Naive thymus-derived CD4-positive, alpha-beta T cell (primary cell): ENCODE data around the gene CPPED1. TPM values are rescaled to one million over a fixed set of nuclear protein-coding genes. Genes with fewer than 3 reads are reported as not detected.
"Not testable (repeated sequence)": the region's sequence is repeated elsewhere in the genome, so short reads cannot be mapped to it uniquely, and the experiment has no call there.

Experiments used
- ATAC-seq: fragments of 150-1000 bp; cut with Tn5 transposase; 2 replicates; pipeline ENCODE4 v1.10.0; 2021; ENCODE audit warnings: mild to moderate bottlenecking, moderate library complexity
- CTCF ChIA-PET: fragments of 350-600 bp; sonication (Branson Sonifier 250); formaldehyde crosslinking; loops from one replicate; lab custom pipeline; 2021; ENCODE audit warnings: antibody characterized with exemption; lab: Charles Lee
- POLR2A ChIA-PET: fragments of 350-600 bp; sonication (Branson Sonifier 250); formaldehyde crosslinking; loops from one replicate; lab custom pipeline; 2021; ENCODE audit warnings: antibody characterized with exemption, inconsistent platforms; lab: Charles Lee
- DNase-seq, 9 donors: peaks; one replicate each; pipeline versions ENCODE4 v3.0.0 to v3.0.0-alpha.2; 2020 to 2022; ENCODE audit warnings: mixed read lengths in 1 of 9
- H3K27ac ChIP-seq: one replicate; pipeline ENCODE4 v1.7.0; 2013; ENCODE audit warnings: mild to moderate bottlenecking, low read depth, low read length, moderate library complexity
- H3K27me3 ChIP-seq, 2 donors: one replicate each; pipeline ENCODE4 v1.7.0; 2013; ENCODE audit warnings: low read length in 2 of 2, mild to moderate bottlenecking in 2 of 2, moderate library complexity in 2 of 2; ENCODE audit not compliant: control insufficient read depth in 2 of 2, insufficient read depth in 2 of 2
- H3K36me3 ChIP-seq, 3 experiments: 1 replicate in 2 of 3; 2 replicates in 1 of 3; pipeline ENCODE4 v1.7.0; 2013; ENCODE audit warnings: low read length in 3 of 3, mild to moderate bottlenecking in 3 of 3, moderate library complexity in 1 of 3; ENCODE audit not compliant: insufficient read depth in 3 of 3, control insufficient read depth in 2 of 3
- H3K4me1 ChIP-seq, 2 donors: one replicate each; pipeline ENCODE4 v1.7.0; 2013; ENCODE audit warnings: low read length in 2 of 2, mild to moderate bottlenecking in 2 of 2, moderate library complexity in 1 of 2; ENCODE audit not compliant: control insufficient read depth in 2 of 2, insufficient read depth in 2 of 2
- H3K4me3 ChIP-seq: 2 replicates; pipeline ENCODE4 v1.7.0; 2013; ENCODE audit warnings: mild to moderate bottlenecking, low read length
- H3K9me3 ChIP-seq, 3 experiments: 1 replicate in 2 of 3; 2 replicates in 1 of 3; pipeline ENCODE4 v1.7.0; 2013; ENCODE audit warnings: low read length in 3 of 3; ENCODE audit not compliant: control insufficient read depth in 2 of 3
- H3K27ac Mint-ChIP-seq, 9 donors: one replicate each; pipeline ENCODE4 v1.8.0; 2020 to 2022; ENCODE audit warnings: mixed read lengths in 9 of 9, mild to moderate bottlenecking in 8 of 9, moderate library complexity in 5 of 9, inconsistent platforms in 2 of 9
- H3K27me3 Mint-ChIP-seq, 5 donors: one replicate each; pipeline ENCODE4 v1.8.0; 2021 to 2022; ENCODE audit warnings: mixed read lengths in 5 of 5, mild to moderate bottlenecking in 1 of 5
- H3K36me3 Mint-ChIP-seq, 5 donors: one replicate each; pipeline ENCODE4 v1.8.0; 2020 to 2022; ENCODE audit warnings: mixed read lengths in 5 of 5, mild to moderate bottlenecking in 3 of 5, inconsistent platforms in 1 of 5
- H3K4me1 Mint-ChIP-seq, 7 donors: one replicate each; pipeline ENCODE4 v1.8.0; 2020 to 2022; ENCODE audit warnings: mixed read lengths in 7 of 7, mild to moderate bottlenecking in 3 of 7, inconsistent platforms in 1 of 7
- H3K4me3 Mint-ChIP-seq, 10 donors: one replicate each; pipeline ENCODE4 v1.8.0; 2020 to 2022; ENCODE audit warnings: mild to moderate bottlenecking in 10 of 10, mixed read lengths in 10 of 10, moderate library complexity in 6 of 10, inconsistent platforms in 2 of 10
- H3K9me3 Mint-ChIP-seq, 11 donors: one replicate each; pipeline ENCODE4 v1.8.0; 2020 to 2022; ENCODE audit warnings: mixed read lengths in 11 of 11, mild to moderate bottlenecking in 4 of 11, inconsistent platforms in 1 of 11, moderate library complexity in 1 of 11
- intact Hi-C, 2 donors: fragments of 100-400 bp; cut with micrococcal nuclease; formaldehyde crosslinking; loops; one replicate each; pipeline ENCODE4 v1.15.1; 2023
- polyA plus RNA-seq, 2 donors: library from polyadenylated mRNA; unstranded; fragments of 300-500 nt; fragmentation: Illumina TruSeq; gene quantifications; one replicate each; pipeline ENCODE4 v1.2.3, GENCODE V29; 2021
- total RNA-seq, 6 experiments: library from RNA in 5 of 6; stranded (reverse) in 5 of 6; gene quantifications; 1 replicate in 5 of 6; 2 replicates in 1 of 6; pipeline ENCODE4 v1.2.3 and lab custom pipeline; 2021 to 2026

Gene CPPED1
- total and polyA plus RNA-seq, 7 experiments from 2014 or later, result 2.4 to 56.5 (median 3.8) TPM

DNA sequence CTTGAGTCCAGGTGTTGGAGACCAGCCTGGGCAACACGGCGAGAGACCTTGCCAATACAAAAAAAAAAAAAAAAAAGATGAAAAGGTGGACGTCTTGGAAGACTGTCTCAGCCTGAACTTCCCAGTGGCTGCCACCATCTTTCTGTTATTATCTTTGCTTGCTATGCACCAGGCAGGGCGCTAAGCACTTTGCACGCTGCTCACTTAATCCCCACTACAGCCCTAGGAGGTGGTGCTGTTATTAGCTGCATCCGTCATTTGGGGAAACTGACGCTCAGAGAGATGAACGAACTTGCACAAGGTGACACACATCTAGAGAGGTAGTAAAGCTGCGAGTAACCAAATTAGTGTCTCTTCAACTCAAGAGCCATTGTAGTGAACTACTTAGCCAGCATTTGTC is 708 bp upstream of the CPPED1 start:
- Histone ChIP-seq H3K27ac (no peak overlapping the region), H3K27me3 (no peaks in the 10 kb centered on the region), H3K4me3 (peak overlapping the region; percentile 76), H3K9me3 (no peaks in the 10 kb centered on the region), H3K36me3 (no peaks in the 10 kb centered on the region), H3K4me1 (peaks cover 3 to 9% of the 10 kb centered on the region in 2 donors)
- ChIA-PET POLR2A (interaction anchor here (0.9 to 1.6 kb wide), 2 partner anchors 9 to 346 kb away, joined by 5 to 14 read pairs; no protein-coding TSS in a partner anchor), CTCF (no interaction called here)
- intact Hi-C loops, result loop anchor here (5.0 kb wide), 9 partner anchors 52 to 1862 kb away; partner anchors contain the start of genes CLEC16A (in 1 of the 2), DEXI (in 1 of the 2), GSPT1 (in 1 of the 2) and SOCS1 (in 1 of the 2)
- ATAC-seq, result no peak
- peaks cover 9 to 37% (median 22%) of the 10 kb centered on the region in 7 donors for H3K4me1 Mint-ChIP-seq
- peaks cover 0 to 6% (median 0%) of the 10 kb centered on the region in 11 donors for H3K9me3 Mint-ChIP-seq
- H3K27ac Mint-ChIP-seq, result peak overlapping the region in 3 of 9 donors; percentile 49 to 92 (median 65)
- peaks cover 0 to 15% (median 7%) of the 10 kb centered on the region in 5 donors for H3K36me3 Mint-ChIP-seq
- H3K4me3 Mint-ChIP-seq, result peak overlapping the region; percentile 72 to 92 (median 88)
- DNase-seq, result no peak
- H3K27me3 Mint-ChIP-seq, result peaks cover 0 to 11% (median 0%) of the 10 kb centered on the region in 5 donors

DNA sequence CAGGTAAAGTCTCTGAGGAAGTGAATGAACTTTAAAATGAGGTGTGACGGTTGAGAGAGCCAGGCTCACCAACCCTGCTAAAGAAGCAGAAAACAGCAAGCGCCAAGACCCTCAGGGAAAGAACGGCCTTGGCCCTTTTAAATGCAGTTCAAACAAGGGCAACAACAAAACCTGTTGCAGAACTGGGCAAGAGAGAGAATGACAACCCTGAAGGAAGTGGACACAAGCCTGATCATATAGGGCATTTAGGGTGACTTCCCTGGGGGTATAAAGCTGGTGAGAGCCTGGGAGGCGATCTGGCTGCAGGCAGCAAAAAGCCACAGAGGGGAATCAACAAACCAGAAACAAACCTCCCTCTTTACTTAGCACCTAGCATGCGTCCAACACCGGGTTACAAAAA is 1.0 kb downstream of the CPPED1 start:
- Histone ChIP-seq H3K9me3 (no peaks in the 10 kb centered on the region), H3K36me3 (no peaks in the 10 kb centered on the region), H3K27me3 (no peaks in the 10 kb centered on the region), H3K4me1 (peaks cover 3 to 9% of the 10 kb centered on the region in 2 donors), H3K27ac (no peak overlapping the region), H3K4me3 (peak overlapping the region; percentile 76)
- DNase-seq (no peak), ATAC-seq (no peak)
- H3K4me1 Mint-ChIP-seq, result peaks cover 9 to 37% (median 22%) of the 10 kb centered on the region in 7 donors
- peak overlapping the region; percentile 86 to 96 (median 90) for H3K4me3 Mint-ChIP-seq
- intact Hi-C loops, result loop anchor here (1.0 to 5.0 kb wide), 10 partner anchors 50 to 1860 kb away; partner anchors contain the start of genes CLEC16A (in 1 of the 2), DEXI (in 1 of the 2), GSPT1 (in 1 of the 2) and SOCS1 (in 1 of the 2)
- CTCF ChIA-PET, result no interaction called here
- H3K27ac Mint-ChIP-seq, result peak overlapping the region; percentile 12 to 92 (median 91)
- peaks cover 0 to 4% (median 0%) of the 10 kb centered on the region in 11 donors for H3K9me3 Mint-ChIP-seq
- H3K36me3 Mint-ChIP-seq, result peaks cover 0 to 15% (median 7%) of the 10 kb centered on the region in 5 donors
- POLR2A ChIA-PET, result interaction anchor here (0.8 to 1.6 kb wide), 3 partner anchors 344 to 715 kb away, joined by 3 to 14 read pairs (median 4); no protein-coding TSS in a partner anchor
- H3K27me3 Mint-ChIP-seq, result peaks cover 0 to 6% (median 0%) of the 10 kb centered on the region in 5 donors

DNA sequence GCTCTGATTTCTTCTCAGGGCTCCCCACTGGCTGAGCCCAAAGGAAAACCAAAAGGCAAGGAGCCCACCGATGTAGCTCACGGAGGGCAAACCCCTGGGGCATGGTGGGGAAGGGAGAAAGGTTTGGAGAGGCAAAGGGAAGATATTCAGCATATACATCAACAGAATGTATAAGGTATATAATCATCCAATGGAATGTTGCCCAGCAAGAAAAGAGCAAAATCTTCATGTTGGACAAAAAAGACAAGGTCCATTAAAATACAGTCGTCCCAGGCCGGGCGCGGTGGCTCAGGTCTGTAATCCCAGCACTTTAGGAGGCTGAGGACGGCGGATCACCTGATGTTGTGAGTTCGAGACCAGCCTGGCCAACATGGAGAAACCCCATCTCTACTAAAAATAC is 1.6 kb downstream of the CPPED1 start:
- no peak for DNase-seq
- POLR2A ChIA-PET, result interaction anchor here (0.6 kb wide), 1 partner anchor 44 kb away, joined by 3 read pairs; no protein-coding TSS in a partner anchor
- Histone ChIP-seq H3K36me3 (no peaks in the 10 kb centered on the region), H3K4me1 (peaks cover 3 to 9% of the 10 kb centered on the region in 2 donors), H3K27ac (no peak overlapping the region), H3K27me3 (no peaks in the 10 kb centered on the region), H3K9me3 (no peaks in the 10 kb centered on the region), H3K4me3 (no peak overlapping the region)
- peaks cover 0 to 15% (median 7%) of the 10 kb centered on the region in 5 donors for H3K36me3 Mint-ChIP-seq
- H3K4me1 Mint-ChIP-seq, result peaks cover 9 to 37% (median 22%) of the 10 kb centered on the region in 7 donors
- intact Hi-C loops, result loop anchor here (5.0 kb wide), 9 partner anchors 50 to 1860 kb away; partner anchors contain the start of genes CLEC16A (in 1 of the 2), DEXI (in 1 of the 2), GSPT1 (in 1 of the 2) and SOCS1 (in 1 of the 2)
- peak overlapping the region; percentile 56 to 92 (median 86) for H3K4me3 Mint-ChIP-seq
- H3K9me3 Mint-ChIP-seq, result peaks cover 0 to 4% (median 0%) of the 10 kb centered on the region in 11 donors
- H3K27me3 Mint-ChIP-seq, result peaks cover 0 to 6% (median 0%) of the 10 kb centered on the region in 5 donors
- no peak for ATAC-seq
- H3K27ac Mint-ChIP-seq, result peak overlapping the region in 3 of 9 donors; percentile 32 to 92 (median 41)
- CTCF ChIA-PET, result no interaction called here

DNA sequence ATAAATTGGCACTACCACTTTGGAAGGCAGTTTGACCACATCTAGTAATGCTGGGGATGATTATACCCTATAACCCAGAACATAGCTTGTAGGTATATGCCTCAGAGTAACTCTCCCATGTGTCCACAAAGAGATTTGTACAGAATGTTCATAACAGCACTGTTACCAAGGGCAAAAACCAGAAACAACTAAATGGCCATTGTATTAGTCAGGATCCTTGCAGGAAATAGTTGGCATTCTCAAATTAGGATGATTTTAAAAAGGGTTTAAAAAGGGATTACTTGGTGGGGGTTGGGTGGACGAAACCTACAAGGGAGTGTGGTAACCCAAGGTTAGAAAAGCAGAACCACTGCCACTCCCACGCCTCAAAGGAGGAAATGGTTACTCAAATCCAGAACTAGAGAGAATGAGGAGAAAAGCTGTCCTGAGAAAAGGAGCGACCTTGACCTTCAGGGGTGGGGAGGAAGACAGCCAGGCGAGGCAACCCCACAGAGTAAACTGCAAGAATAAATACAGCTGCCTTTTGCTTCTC is 2.1 kb downstream of the CPPED1 start:
- H3K9me3 ChIP-seq, result no peaks in the 10 kb centered on the region
- CTCF ChIA-PET, result no interaction called here
- ATAC-seq, result no peak
- H3K27me3 ChIP-seq, result no peaks in the 10 kb centered on the region
- Mint-ChIP-seq H3K27ac (peak overlapping the region in 2 of 9 donors; percentile 32 to 92), H3K4me1 (peaks cover 9 to 37% (median 22%) of the 10 kb centered on the region in 7 donors), H3K9me3 (peaks cover 0 to 4% (median 0%) of the 10 kb centered on the region in 11 donors), H3K4me3 (peak overlapping the region in 8 of 10 donors; percentile 56 to 92 (median 80)), H3K36me3 (peaks cover 1 to 16% (median 7%) of the 10 kb centered on the region in 5 donors), H3K27me3 (peaks cover 0 to 6% (median 0%) of the 10 kb centered on the region in 5 donors)
- POLR2A ChIA-PET, result interaction anchor here (0.6 kb wide), 1 partner anchor 44 kb away, joined by 3 read pairs; no protein-coding TSS in a partner anchor
- intact Hi-C loops, result loop anchor here (5.0 kb wide), 9 partner anchors 49 to 1859 kb away; partner anchors contain the start of genes CLEC16A (in 1 of the 2), DEXI (in 1 of the 2), GSPT1 (in 1 of the 2) and SOCS1 (in 1 of the 2)
- no peak overlapping the region for H3K4me3 ChIP-seq
- no peaks in the 10 kb centered on the region for H3K36me3 ChIP-seq
- peak in 1 of 9 donors; percentile 37 for DNase-seq
- H3K27ac ChIP-seq, result no peak overlapping the region
- peaks cover 3 to 9% of the 10 kb centered on the region in 2 donors for H3K4me1 ChIP-seq

- Mint-ChIP-seq H3K4me3 (peak overlapping the region in 1 of 10 donors; percentile 10), H3K4me1 (peaks cover 9 to 37% (median 22%) of the 10 kb centered on the region in 7 donors), H3K9me3 (peaks cover 0 to 4% (median 0%) of the 10 kb centered on the region in 11 donors), H3K36me3 (peaks cover 4 to 19% (median 8%) of the 10 kb centered on the region in 5 donors), H3K27me3 (peaks cover 0 to 6% (median 0%) of the 10 kb centered on the region in 5 donors), H3K27ac (peak overlapping the region in 2 of 9 donors; percentile 21 to 23)
- intact Hi-C loops, result loop anchor here (5.0 kb wide), 9 partner anchors 49 to 1859 kb away; partner anchors contain the start of genes CLEC16A (in 1 of the 2), DEXI (in 1 of the 2), GSPT1 (in 1 of the 2) and SOCS1 (in 1 of the 2)
- Histone ChIP-seq H3K27me3 (no peaks in the 10 kb centered on the region), H3K27ac (no peak overlapping the region), H3K4me1 (peaks cover 3 to 9% of the 10 kb centered on the region in 2 donors), H3K4me3 (no peak overlapping the region), H3K9me3 (no peaks in the 10 kb centered on the region), H3K36me3 (no peaks in the 10 kb centered on the region)
- ChIA-PET POLR2A (no interaction called here), CTCF (no interaction called here)
- DNase-seq (no peak), ATAC-seq (no peak)
Measured at GRCh38 chr16:12800817-12801216, 2.9 kb downstream of the CPPED1 start.

- intact Hi-C loops, result loop anchor here (5.0 kb wide), 9 partner anchors 48 to 1858 kb away; partner anchors contain the start of genes CLEC16A (in 1 of the 2), DEXI (in 1 of the 2), GSPT1 (in 1 of the 2) and SOCS1 (in 1 of the 2)
- CTCF ChIA-PET, H3K4me1 ChIP-seq: not testable (repeated sequence)
Measured at GRCh38 chr16:12799996-12800395, 3.7 kb downstream of the CPPED1 start.

More at GRCh38 chr16:12799996-12800395, 3.7 kb downstream of the CPPED1 start:
- not testable (repeated sequence) for DNase-seq, H3K27me3 ChIP-seq, H3K4me3 ChIP-seq, H3K27ac ChIP-seq, H3K27me3 Mint-ChIP-seq, H3K9me3 Mint-ChIP-seq, H3K27ac Mint-ChIP-seq, H3K9me3 ChIP-seq, ATAC-seq, H3K36me3 ChIP-seq
- peaks cover 4 to 19% (median 8%) of the 10 kb centered on the region in 5 donors for H3K36me3 Mint-ChIP-seq
- H3K4me1 Mint-ChIP-seq, result peaks cover 9 to 37% (median 22%) of the 10 kb centered on the region in 7 donors
- peak overlapping the region in 1 of 10 donors; percentile 38 for H3K4me3 Mint-ChIP-seq
- POLR2A ChIA-PET, result interaction anchor here (0.6 kb wide), 2 partner anchors 56 to 723 kb away, joined by 3 to 4 read pairs; no protein-coding TSS in a partner anchor
